IMR-90 (cell line): Measurements from ENCODE around the gene KRT9. TPM values are rescaled to one million over a fixed set of nuclear protein-coding genes. Genes with fewer than 3 reads are reported as not detected.

ENCODE experiments used
- ATAC-seq: fragments of 200-7000 bp; cut with Tn5 transposase; 2 replicates; pipeline ENCODE4 v1.9.1; 2020; ENCODE audit warnings: low read depth, mild to moderate bottlenecking, moderate library complexity
- Bru-seq: library from RNA; stranded (reverse); fragments of 400-500 nt; gene quantifications from one replicate; lab custom pipeline; 2021; lab: Mats Ljungman, UMichigan
- BruChase-seq, 2 experiments: library from RNA; stranded (reverse); fragments of 400-500 nt; gene quantifications; one replicate each; lab custom pipeline; 2021; lab: Mats Ljungman, UMichigan
- BruUV-seq: library from RNA; stranded (reverse); fragments of 400-500 nt; replicated peaks from 2 replicates; lab custom pipeline; 2021; lab: Mats Ljungman, UMichigan
- CTCF ChIA-PET: fragments of 300-600 bp; formaldehyde crosslinking; extraction: SDS; loops from one replicate; lab custom pipeline; 2021; ENCODE audit warnings: antibody characterized with exemption; lab: Yijun Ruan, JAX
- POLR2A ChIA-PET: fragments of 300-600 bp; sonication (Branson Sonifier 250); formaldehyde crosslinking; loops from one replicate; lab custom pipeline; 2022; ENCODE audit warnings: antibody characterized with exemption; ENCODE audit not compliant: unreplicated experiment; lab: Charles Lee
- DNase-seq: peaks from one replicate; pipeline ENCODE4 v3.0.0; 2013
- H2AFZ ChIP-seq: replicated peaks from 2 replicates; pipeline ENCODE3; 2013; ENCODE audit warnings: low read length, mild to moderate bottlenecking; ENCODE audit not compliant: poor library complexity
- H2AK5ac ChIP-seq: 2 replicates; pipeline ENCODE4 v1.6.1; 2013; ENCODE audit warnings: low read depth, low read length, inconsistent platforms
- H2AK9ac ChIP-seq: replicated peaks from 2 replicates; pipeline ENCODE3; 2013; ENCODE audit warnings: mild to moderate bottlenecking, low read depth, low read length, moderate library complexity; ENCODE audit not compliant: poor library complexity
- H2BK120ac ChIP-seq: 2 replicates; pipeline ENCODE4 v1.6.1; 2013; ENCODE audit warnings: low read depth, low read length, inconsistent platforms
- H2BK15ac ChIP-seq: 3 replicates; pipeline ENCODE4 v1.6.1; 2013; ENCODE audit warnings: low read depth, low read length, inconsistent platforms
- H2BK20ac ChIP-seq: 2 replicates; pipeline ENCODE4 v1.6.1; 2013; ENCODE audit warnings: low read depth, mild to moderate bottlenecking, inconsistent platforms, low read length, moderate library complexity
- H2BK5ac ChIP-seq: 2 replicates; pipeline ENCODE4 v1.6.1; 2013; ENCODE audit warnings: mild to moderate bottlenecking, low read depth, low read length, inconsistent platforms; ENCODE audit not compliant: poor library complexity, severe bottlenecking
- H3K14ac ChIP-seq: replicated peaks from 2 replicates; pipeline ENCODE4 v1.6.1; 2013; ENCODE audit warnings: low read depth, low read length, inconsistent platforms
- H3K18ac ChIP-seq: 2 replicates; pipeline ENCODE4 v1.6.1; 2013; ENCODE audit warnings: low read depth, low read length, control low read depth
- H3K23ac ChIP-seq: 2 replicates; pipeline ENCODE4 v1.6.1; 2013; ENCODE audit warnings: low read depth, low read length, inconsistent platforms
- H3K27ac ChIP-seq: 2 replicates; pipeline ENCODE4 v1.5.1; 2013; ENCODE audit warnings: mild to moderate bottlenecking, control low read depth, low read length; ENCODE audit not compliant: insufficient read depth
- H3K27me3 ChIP-seq: 2 replicates; pipeline ENCODE4 v1.6.1; 2013; ENCODE audit warnings: low read length; ENCODE audit not compliant: control insufficient read depth, insufficient read depth
- H3K36me3 ChIP-seq: 2 replicates; pipeline ENCODE4 v1.6.1; 2013; ENCODE audit warnings: low read length, mixed read lengths; ENCODE audit not compliant: control insufficient read depth, insufficient read depth
- H3K4ac ChIP-seq: 2 replicates; pipeline ENCODE4 v1.6.1; 2013; ENCODE audit warnings: low read depth, low read length, inconsistent platforms
- H3K4me1 ChIP-seq: 2 replicates; pipeline ENCODE4 v1.6.1; 2013; ENCODE audit warnings: low read length, mixed read lengths; ENCODE audit not compliant: control insufficient read depth, insufficient read depth
- H3K4me2 ChIP-seq: 2 replicates; pipeline ENCODE4 v1.6.1; 2013; ENCODE audit warnings: low read depth, mild to moderate bottlenecking, control low read depth, low read length, moderate library complexity
- H3K4me3 ChIP-seq: 2 replicates; pipeline ENCODE4 v1.5.1; 2013; ENCODE audit warnings: low read depth, mild to moderate bottlenecking, control low read depth, low read length, moderate library complexity; ENCODE audit not compliant: insufficient read depth
- H3K56ac ChIP-seq: 2 replicates; pipeline ENCODE4 v1.6.1; 2013; ENCODE audit warnings: low read length, inconsistent platforms; ENCODE audit not compliant: insufficient read depth; ENCODE audit errors: extremely low read depth
- H3K79me1 ChIP-seq, 2 experiments: 2 replicates each; pipeline ENCODE4 v1.6.1; 2013; ENCODE audit warnings: low read length in 2 of 2, inconsistent platforms in 1 of 2, low read depth in 1 of 2
- H3K9ac ChIP-seq: 2 replicates; pipeline ENCODE4 v1.6.1; 2013; ENCODE audit warnings: low read depth, low read length, control low read depth
- H3K9me1 ChIP-seq: 2 replicates; pipeline ENCODE4 v1.6.1; 2013; ENCODE audit warnings: low read length, inconsistent platforms; ENCODE audit not compliant: insufficient read depth
- H3K9me3 ChIP-seq: 2 replicates; pipeline ENCODE4 v1.6.1; 2013; ENCODE audit warnings: low read length; ENCODE audit not compliant: control insufficient read depth, insufficient read depth
- H4K20me1 ChIP-seq: 2 replicates; pipeline ENCODE4 v1.6.1; 2013; ENCODE audit warnings: low read length, inconsistent platforms; ENCODE audit not compliant: insufficient read depth
- H4K5ac ChIP-seq: 2 replicates; pipeline ENCODE4 v1.6.1; 2013; ENCODE audit warnings: mild to moderate bottlenecking, low read depth, low read length, control low read depth
- H4K8ac ChIP-seq, 2 experiments: 2 replicates each; pipeline ENCODE4 v1.6.1; 2013; ENCODE audit warnings: low read depth in 2 of 2, low read length in 2 of 2, control low read depth in 1 of 2, inconsistent platforms in 1 of 2
- H4K91ac ChIP-seq: 2 replicates; pipeline ENCODE4 v1.6.1; 2013; ENCODE audit warnings: low read depth, low read length, inconsistent platforms; ENCODE audit not compliant: insufficient read depth
- CHD1 ChIP-seq: IDR thresholded peaks from 2 replicates; pipeline ENCODE4 v1.6.1; 2012; ENCODE audit warnings: low read depth, low read length, improper control_type of control experiment
- FOS ChIP-seq: fragments of 150-350 bp; IDR thresholded peaks from 2 replicates; pipeline ENCODE4 v1.6.1; 2016; ENCODE audit warnings: low read depth, low read length
- MAFK ChIP-seq: IDR thresholded peaks from 2 replicates; pipeline ENCODE4 v1.6.1; 2012; ENCODE audit warnings: low read depth, low read length, improper control_type of control experiment
- MXI1 ChIP-seq: IDR thresholded peaks from 2 replicates; pipeline ENCODE4 v1.6.1; 2012; ENCODE audit warnings: low read depth, mild to moderate bottlenecking, low read length, moderate library complexity, borderline replicate concordance
- RAD21 ChIP-seq: IDR thresholded peaks from 2 replicates; pipeline ENCODE4 v1.6.1; 2012; ENCODE audit warnings: low read length, improper control_type of control experiment
- WGBS, 2 experiments: methylation state at CpG; one replicate each; pipeline versions ENCODE4 v1.1.5 to v1.1.7; 2013; ENCODE audit warnings: missing lambda C conversion rate in 2 of 2; ENCODE audit not compliant: insufficient read length in 1 of 2; ENCODE audit errors: extremely low coverage in 2 of 2; 5-methylcytosine and 5-hydroxymethylcytosine counted together
- dilution Hi-C: fragments of 300-500 bp; cut with HindIII; formaldehyde crosslinking; loops from one replicate; pipeline ENCODE4 v1.14.3; 2018; ENCODE audit warnings: low sequenced_read_pairs; ENCODE audit not compliant: unreplicated experiment
- in situ Hi-C: fragments of 300-500 bp; cut with MboI; formaldehyde crosslinking; loops from 3 replicates; pipeline ENCODE4 v1.14.3; 2019; ENCODE audit warnings: low sequenced_read_pairs, inconsistent platforms, mixed read lengths
- intact Hi-C: fragments of 100-400 bp; cut with micrococcal nuclease; formaldehyde crosslinking; loops from 2 replicates; pipeline ENCODE4 v1.10.0; 2022
- long read RNA-seq: library from polyadenylated mRNA; unstranded; transcript quantifications from one replicate; pipeline ENCODE4 v2.0.0, GENCODE V29; 2021; ENCODE audit not compliant: unreplicated experiment
- polyA plus RNA-seq, 3 experiments: library from polyadenylated mRNA; depleted of rRNA; stranded (reverse); fragments of >200 nt; gene quantifications; 2 replicates each; pipeline ENCODE4 v1.2.3, GENCODE V29; 2012; ENCODE audit warnings: low replicate concordance in 1 of 3
- total RNA-seq: library from RNA; depleted of rRNA; stranded (reverse); fragments of >200 nt; gene quantifications from 2 replicates; pipeline ENCODE4 v1.2.3, GENCODE V29; 2012; rRNA removed
- TF ChIP-seq, protein P1 (sequence below): fragments of 150-350 bp; IDR thresholded peaks from 2 replicates; pipeline ENCODE4 v1.6.1; 2016; ENCODE audit warnings: low read depth, mild to moderate bottlenecking, low read length, moderate library complexity, borderline replicate concordance

Gene KRT9, protein sequence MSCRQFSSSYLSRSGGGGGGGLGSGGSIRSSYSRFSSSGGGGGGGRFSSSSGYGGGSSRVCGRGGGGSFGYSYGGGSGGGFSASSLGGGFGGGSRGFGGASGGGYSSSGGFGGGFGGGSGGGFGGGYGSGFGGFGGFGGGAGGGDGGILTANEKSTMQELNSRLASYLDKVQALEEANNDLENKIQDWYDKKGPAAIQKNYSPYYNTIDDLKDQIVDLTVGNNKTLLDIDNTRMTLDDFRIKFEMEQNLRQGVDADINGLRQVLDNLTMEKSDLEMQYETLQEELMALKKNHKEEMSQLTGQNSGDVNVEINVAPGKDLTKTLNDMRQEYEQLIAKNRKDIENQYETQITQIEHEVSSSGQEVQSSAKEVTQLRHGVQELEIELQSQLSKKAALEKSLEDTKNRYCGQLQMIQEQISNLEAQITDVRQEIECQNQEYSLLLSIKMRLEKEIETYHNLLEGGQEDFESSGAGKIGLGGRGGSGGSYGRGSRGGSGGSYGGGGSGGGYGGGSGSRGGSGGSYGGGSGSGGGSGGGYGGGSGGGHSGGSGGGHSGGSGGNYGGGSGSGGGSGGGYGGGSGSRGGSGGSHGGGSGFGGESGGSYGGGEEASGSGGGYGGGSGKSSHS
- not detected in 2 replicates for total RNA-seq
- polyA plus RNA-seq (2012; rRNA removed), result not detected in 2 replicates
- polyA plus RNA-seq (2012; cell fraction: cytosol; rRNA removed), result not detected in 2 replicates
- polyA plus RNA-seq (2012; cell fraction: nucleus; rRNA removed; ENCODE audit: low replicate concordance), result not detected in 2 replicates
- not detected for Bru-seq, nascent RNA
- not detected for BruChase-seq, experiment 1, labeled RNA remaining after a 6-hour chase
- BruChase-seq, experiment 2, labeled RNA remaining after a 2-hour chase, result not detected
- long read RNA-seq, result 0 reads

DNA sequence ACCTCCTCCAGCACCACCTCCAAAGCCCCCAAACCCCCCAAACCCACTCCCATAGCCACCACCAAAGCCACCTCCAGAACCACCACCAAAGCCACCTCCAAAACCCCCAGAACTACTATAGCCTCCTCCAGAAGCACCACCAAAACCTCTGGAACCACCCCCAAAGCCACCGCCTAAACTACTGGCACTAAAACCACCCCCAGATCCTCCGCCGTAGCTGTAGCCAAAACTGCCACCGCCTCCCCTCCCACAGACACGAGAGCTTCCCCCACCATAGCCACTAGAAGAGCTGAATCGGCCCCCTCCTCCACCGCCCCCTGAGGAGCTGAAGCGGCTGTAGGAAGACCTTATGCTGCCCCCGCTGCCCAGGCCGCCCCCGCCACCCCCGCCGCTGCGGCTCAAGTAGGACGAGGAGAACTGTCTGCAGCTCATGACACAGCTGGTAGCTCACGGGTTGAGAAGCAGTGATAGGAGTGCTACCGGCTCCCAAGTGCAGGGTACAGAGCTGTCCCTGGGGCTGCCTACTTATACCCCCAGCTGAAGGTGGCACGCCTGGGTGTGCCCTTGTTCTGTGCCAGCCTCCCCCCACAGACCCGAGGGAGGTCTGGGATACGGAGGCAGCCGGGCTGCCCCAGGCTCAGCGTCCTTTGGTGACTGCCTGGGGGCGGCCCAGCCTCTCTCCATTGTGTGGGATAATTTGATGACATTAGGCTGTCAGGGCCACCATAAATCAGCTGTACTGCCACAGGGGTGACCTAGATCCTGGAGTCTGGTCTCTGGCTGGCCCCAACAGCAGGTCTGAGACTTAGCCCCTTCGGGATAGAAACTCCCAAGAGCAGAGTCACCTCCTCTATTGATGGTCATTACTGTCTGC, at the start of gene KRT9:
Gene KRT9, minus strand, starts transcription at position 499 of the 874 bp plus-strand sequence. Its CDS starts 67 bp downstream, at position 432.
- POLR2A ChIA-PET, result no interaction called here
- Histone ChIP-seq H2AK5ac (no peak within 1 kb of the TSS), H3K9me1 (no peaks in the 10 kb centered on the region), H3K79me1 (no peaks in the 10 kb centered on the region), H3K36me3 (no peaks in the 10 kb centered on the region), H3K9me3 (no peaks in the 10 kb centered on the region), H3K14ac (no peak within 1 kb of the TSS), H3K4me2 (no peak within 1 kb of the TSS), H3K4me1 (no peaks in the 10 kb centered on the region), H2BK5ac (no peak within 1 kb of the TSS), H4K20me1 (no peaks in the 10 kb centered on the region), H3K18ac (no peak within 1 kb of the TSS), H4K8ac (no peak within 1 kb of the TSS), H3K56ac (no peak within 1 kb of the TSS), H2BK15ac (no peak within 1 kb of the TSS), H3K23ac (no peak within 1 kb of the TSS), H2BK20ac (no peak within 1 kb of the TSS), H3K27ac (no peak within 1 kb of the TSS), H4K5ac (no peak within 1 kb of the TSS), H2AFZ (no peak within 1 kb of the TSS), H3K4me3 (no peak within 1 kb of the TSS), H3K9ac (no peak within 1 kb of the TSS), H2BK120ac (no peak within 1 kb of the TSS), H3K27me3 (peaks cover 81% of the 10 kb centered on the region), H2AK9ac (no peak within 1 kb of the TSS), H4K91ac (no peak within 1 kb of the TSS), H3K4ac (no peak within 1 kb of the TSS)
- intact Hi-C loops (no loop called here), dilution Hi-C loops (no loop called here), in situ Hi-C loops (no loop called here)
- 0% methylated on average over 1 of the region's 24 CpGs; no CpG with 5 or more reads in 1 of the 2 experiments for WGBS, 2 experiments
- TF ChIP-seq FOS (no peak), RAD21 (no peak), MXI1 (no peak), MAFK (no peak), CHD1 (no peak)
- TF ChIP-seq, protein P1, sequence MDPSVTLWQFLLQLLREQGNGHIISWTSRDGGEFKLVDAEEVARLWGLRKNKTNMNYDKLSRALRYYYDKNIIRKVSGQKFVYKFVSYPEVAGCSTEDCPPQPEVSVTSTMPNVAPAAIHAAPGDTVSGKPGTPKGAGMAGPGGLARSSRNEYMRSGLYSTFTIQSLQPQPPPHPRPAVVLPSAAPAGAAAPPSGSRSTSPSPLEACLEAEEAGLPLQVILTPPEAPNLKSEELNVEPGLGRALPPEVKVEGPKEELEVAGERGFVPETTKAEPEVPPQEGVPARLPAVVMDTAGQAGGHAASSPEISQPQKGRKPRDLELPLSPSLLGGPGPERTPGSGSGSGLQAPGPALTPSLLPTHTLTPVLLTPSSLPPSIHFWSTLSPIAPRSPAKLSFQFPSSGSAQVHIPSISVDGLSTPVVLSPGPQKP, result no peak
- DNase-seq, result no peak
- BruUV-seq, result no TSS peak
- CTCF ChIA-PET, result interaction anchor here (1.1 to 1.2 kb wide), 2 partner anchors 10 to 23 kb away, joined by 4 to 5 read pairs; no protein-coding TSS in a partner anchor
- ATAC-seq, result no peak
